NCI-H2227 (cell line): ENCODE results near the gene GSG1L.

Experiments used
- DNase-seq: peaks from one replicate; lab custom pipeline; 2025; ENCODE audit not compliant: unreplicated experiment; lab: John Stamatoyannopoulos, UW

The GSG1L gene

DNA sequence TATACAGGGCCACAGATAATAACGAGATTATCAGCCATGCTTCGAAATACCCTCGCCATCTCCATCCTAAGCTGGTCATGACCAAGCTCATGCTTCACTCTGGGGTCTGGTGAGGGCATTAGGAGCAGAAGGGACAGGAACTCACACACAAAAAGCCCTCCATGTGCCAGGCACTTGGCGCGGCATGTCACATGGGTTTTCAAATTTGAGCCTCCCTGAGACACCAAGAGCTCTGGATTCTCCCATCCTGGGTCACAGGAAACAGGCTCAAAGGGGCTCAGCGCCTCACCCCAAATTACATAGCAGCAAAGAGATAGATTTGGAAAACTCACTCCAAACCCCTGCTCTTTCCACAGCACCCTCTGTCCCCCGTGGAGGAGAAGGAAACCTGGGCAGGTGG is 239.5 kb downstream of the GSG1L start:
- no peak for DNase-seq

DNA sequence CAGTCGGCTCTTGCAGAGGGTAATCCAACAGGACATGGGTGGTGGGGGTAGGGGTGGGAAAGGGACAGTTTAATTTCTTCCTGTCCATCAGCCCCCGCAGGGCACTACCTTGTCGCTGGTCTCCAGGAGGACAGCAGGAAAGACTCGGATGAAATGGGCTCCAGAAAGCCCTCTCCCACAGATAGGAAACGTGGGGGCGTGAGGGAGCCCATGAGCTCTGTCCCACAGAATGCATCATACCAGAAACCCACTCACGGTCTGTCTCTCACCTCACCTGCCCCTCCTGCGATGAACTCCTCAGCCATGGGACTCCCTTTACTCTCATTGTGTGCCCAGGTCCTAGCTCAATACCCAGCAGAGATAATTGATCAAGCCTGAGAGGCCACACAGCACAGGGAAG is 240.1 kb downstream of the GSG1L start:
- DNase-seq: no peak

- DNase-seq: no peak
Observed at GRCh38 chr16:27822996-27823395, 240.5 kb downstream of the GSG1L start.

GRCh38 chr16:27822529-27822928 is 241.0 kb downstream of the GSG1L start:
- no peak for DNase-seq

GRCh38 chr16:27820646-27821345 is 242.7 kb downstream of the GSG1L start:
- DNase-seq: no peak

GRCh38 chr16:27819881-27820610 is 243.5 kb downstream of the GSG1L start:
- DNase-seq: no peak

DNA sequence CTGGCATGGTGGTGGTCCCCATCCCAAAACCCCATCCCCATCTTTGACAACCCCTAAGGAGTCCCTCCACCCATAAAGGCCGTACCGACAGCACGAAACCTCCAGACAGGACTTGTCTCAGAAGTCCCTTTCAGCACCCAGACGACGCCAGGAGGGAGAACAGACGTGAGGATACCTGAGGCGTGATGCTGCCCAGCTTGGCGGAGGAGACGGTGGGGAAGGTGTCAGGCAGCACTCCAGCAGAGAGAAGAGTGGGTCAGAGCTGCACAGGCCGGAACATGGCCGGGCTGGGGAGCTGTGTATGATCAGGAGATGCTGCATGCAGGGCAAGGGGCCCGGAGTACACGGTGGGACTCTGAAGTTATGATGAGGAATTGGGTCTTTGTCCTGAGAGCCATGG is 244.2 kb downstream of the GSG1L start:
- no peak for DNase-seq

DNA sequence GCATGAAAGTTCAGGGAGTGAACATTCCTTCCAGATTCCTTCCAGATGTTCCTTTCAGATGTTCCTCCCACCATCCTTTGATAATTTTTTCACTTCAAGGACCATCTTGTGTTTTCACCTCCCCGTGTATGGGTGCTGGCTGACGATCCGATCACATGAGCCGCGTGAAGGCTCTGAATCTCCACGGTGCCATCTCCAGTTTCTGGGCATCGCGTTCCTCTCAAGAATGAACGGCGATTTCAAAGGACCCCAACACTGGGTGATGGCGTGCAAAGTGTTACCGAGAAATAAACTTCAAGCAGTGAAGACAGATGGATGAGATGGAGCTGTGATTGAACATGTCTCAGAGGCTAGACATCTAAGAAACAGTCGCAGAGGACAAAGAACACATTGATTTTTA is 245.3 kb downstream of the GSG1L start:
- DNase-seq: no peak

DNA sequence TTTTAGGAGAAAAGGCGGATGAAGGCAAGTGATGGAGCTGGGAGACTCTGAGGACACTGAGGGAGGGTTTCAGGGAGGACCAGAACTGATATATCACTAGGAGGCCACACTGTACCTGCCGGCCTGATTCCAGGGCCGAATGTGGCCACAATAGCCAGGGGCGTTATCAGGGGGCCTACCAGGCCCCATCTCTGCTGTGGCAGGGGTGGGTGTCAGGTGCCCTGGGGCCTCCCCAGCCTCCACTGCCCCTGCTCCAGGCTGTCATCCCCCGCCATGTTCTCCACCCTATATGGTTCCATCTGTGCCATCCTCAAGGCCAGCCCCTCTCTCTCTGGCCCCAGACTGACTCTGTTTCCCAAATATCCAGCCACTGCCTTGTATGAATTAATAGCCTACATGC is 246.5 kb downstream of the GSG1L start:
- no peak for DNase-seq

- no peak for DNase-seq
Observed at GRCh38 chr16:27816561-27816960, 247.0 kb downstream of the GSG1L start.

- no peak for DNase-seq
Observed at GRCh38 chr16:27813591-27813990, 249.9 kb downstream of the GSG1L start.

DNA sequence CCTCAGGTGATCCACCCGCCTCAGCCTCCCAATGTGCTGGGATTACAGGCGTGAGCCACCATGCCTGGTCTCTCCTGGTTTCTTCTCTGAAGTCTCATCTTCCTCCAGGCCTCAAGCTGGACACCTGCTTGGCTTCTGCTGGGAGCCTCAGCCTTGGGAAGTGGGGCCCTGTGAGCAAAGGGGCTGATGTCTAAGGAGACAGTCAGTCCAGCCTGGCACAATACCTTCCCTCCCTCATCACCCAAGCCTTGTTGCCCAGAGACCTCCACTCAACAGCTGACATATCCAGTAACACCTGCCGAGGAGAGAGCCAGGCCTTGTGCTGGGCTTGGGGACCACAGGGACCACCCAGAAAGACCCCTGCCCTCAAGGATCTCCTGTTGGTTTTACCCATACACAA is 251.6 kb downstream of the GSG1L start:
- no peak for DNase-seq

- DNase-seq: no peak
Observed at GRCh38 chr16:27806986-27807385, 256.5 kb downstream of the GSG1L start.

DNA sequence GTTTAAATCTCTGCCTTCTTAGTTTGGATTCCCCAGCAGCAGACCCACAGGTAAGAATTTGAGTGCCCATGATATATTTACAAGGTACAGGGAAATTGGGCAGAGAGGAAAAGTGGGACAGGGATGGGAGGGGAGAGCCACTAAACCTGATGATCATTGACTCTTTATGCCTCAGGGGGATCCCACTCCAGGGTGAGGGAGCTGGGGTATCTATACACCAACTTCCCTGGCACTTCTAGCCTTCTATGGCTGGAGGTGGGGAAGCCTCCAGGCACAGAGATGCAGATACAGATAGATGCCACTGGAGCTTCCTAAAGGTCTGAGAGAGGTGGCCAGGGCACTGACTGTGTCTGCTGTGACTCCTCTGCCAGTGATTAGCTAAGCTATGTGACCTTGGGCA is 257.1 kb downstream of the GSG1L start:
- no peak for DNase-seq

GRCh38 chr16:27805828-27806351 is 257.6 kb downstream of the GSG1L start:
- DNase-seq: no peak

DNA sequence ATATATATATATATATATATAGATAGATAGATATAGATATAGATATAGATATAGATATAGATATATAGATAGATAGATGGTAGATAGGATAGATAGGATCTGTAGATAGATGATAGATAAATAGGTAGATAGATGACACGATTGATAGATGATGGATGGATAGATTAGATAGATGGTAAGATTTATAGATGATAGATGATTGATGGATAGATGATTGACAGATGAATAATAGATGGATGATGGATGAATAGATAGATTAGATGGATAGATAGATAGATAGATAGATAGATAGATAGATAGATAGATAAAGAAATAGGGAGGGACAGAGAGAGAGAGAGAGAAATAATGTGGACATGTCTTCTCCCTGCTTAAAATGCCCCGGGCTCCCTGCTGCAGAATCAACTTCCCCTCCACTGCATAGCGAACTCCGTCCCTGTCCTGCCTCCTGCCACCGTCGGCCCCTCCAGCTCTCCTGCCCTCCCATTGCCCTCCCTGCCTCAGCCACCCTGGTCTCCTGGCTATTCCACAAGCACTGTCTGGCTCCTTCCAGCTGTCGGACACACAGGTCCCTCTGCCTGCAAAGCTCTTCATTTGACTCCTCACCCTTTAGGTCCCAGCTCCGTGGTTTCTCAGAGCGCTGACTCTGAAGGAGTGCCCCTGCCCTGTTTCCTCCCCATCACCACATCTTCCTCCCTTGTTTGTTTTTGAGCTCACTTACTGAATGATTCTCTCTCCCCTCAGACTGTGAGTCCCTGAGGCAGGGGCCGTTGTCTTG is 259.6 kb downstream of the GSG1L start:
- DNase-seq: no peak

GRCh38 chr16:27802664-27803439 is 260.7 kb downstream of the GSG1L start:
- DNase-seq: no peak

DNA sequence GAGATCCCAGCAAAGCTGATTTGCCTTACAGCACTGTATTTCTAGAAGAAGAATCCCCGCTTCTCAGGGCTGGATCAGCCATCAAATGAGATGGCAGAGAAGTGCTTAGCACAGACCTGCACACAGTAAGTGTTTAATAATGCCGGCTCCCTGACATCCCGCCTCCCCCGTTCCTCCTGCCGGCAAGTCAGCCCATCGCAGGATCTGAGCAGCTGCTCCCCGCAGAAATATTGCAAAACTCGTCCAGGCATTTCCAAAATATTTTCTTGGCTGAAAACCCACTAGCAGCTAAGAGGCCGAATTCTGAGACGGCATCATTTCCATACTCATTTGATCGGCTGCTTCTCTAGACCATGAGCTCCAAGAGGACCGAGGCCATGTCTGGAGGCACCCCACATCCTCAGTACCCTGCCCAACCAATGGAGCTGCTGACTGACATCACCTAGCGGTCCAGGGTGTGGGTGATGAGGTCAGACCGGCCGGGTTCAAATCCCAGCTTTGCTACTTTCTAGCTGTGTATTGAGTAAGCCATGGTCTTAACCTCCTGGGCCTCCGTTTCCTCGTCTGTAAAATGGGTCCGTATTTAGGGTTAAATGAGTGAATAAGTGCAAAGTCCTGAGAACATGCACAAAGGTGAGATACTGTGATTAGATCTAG is 262.1 kb downstream of the GSG1L start:
- DNase-seq: no peak

- no peak for DNase-seq
Observed at GRCh38 chr16:27800817-27801216, 262.7 kb downstream of the GSG1L start.

- DNase-seq: no peak
Observed at GRCh38 chr16:27799896-27800295, 263.6 kb downstream of the GSG1L start.
